Measurements from ENCODE around the gene GLOD4.

The GLOD4 gene

GRCh38 chr17:726271-726919 lies 55.7 kb downstream of the GLOD4 start:
- H3K9ac ChIP-seq (ENCODE audit: low read length): peak overlapping the region; percentile 68
- peak overlapping the region; percentile 36 for H3K4me3 ChIP-seq (ENCODE audit: low read length)
- no peaks in the 10 kb centered on the region for H3K9me3 ChIP-seq (ENCODE audit: control insufficient read depth, low read length)
- peaks cover 34% of the 10 kb centered on the region for H3K4me1 ChIP-seq (ENCODE audit: control insufficient read depth, insufficient read depth, low read length)
- H3K27me3 ChIP-seq (ENCODE audit: control insufficient read depth, insufficient read depth, low read length): no peaks in the 10 kb centered on the region
- H3K36me3 ChIP-seq (ENCODE audit: control insufficient read depth, insufficient read depth, low read length): no peaks in the 10 kb centered on the region

DNA sequence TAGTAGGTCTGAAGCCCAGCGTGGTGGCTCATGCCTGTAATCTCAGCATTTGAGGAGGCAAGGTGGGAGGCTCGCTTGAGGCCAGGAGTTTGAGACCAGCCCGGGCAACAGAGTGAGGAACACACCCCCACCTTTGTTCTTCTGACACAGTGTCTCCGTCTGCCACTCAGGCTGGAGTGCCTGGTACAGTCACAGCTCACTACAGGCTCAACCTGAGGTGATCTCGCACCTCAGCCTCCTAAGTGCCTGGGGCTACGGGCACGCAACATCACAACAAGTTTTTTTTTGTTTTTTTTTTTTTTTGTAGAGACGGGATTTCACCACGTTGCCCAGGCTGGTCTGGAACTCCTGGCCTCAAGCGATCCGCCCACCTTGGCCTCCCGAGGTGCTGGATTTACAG lies 56.3 kb downstream of the GLOD4 start:
- Histone ChIP-seq H3K4me3 (ENCODE audit: low read length) (no peak overlapping the region), H3K9ac (ENCODE audit: low read length) (peak overlapping the region; percentile 68)

DNA sequence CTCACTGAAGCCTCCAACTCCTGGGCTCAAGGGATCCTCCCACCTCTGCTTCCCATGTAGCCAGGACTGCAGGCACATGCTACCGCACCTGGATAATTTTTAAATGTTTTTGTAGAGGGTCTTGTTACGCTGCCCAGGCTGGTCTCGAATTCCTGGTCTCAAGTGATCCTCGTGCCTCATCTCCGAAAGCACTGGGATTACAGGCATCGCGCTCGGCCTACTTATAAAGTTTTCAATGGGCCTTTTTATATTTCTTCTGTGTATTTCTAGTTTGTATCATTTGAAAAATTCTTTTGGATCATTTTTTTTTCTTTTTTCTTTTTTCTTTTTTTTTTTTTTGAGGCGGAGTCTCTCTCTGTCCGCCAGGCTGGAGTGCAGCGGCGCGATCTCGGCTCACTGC lies 57.0 kb downstream of the GLOD4 start:
- Histone ChIP-seq H3K9me3 (ENCODE audit: control insufficient read depth, low read length) (no peaks in the 10 kb centered on the region), H3K9ac (ENCODE audit: low read length) (no peak overlapping the region), H3K4me1 (ENCODE audit: control insufficient read depth, insufficient read depth, low read length) (peaks cover 30% of the 10 kb centered on the region), H3K4me3 (ENCODE audit: low read length) (no peak overlapping the region), H3K36me3 (ENCODE audit: control insufficient read depth, insufficient read depth, low read length) (no peaks in the 10 kb centered on the region), H3K27me3 (ENCODE audit: control insufficient read depth, insufficient read depth, low read length) (no peaks in the 10 kb centered on the region)

More for the DNA sequence above, 56.3 kb downstream of the GLOD4 start:
- H3K36me3 ChIP-seq (ENCODE audit: control insufficient read depth, insufficient read depth, low read length): no peaks in the 10 kb centered on the region
- no peaks in the 10 kb centered on the region for H3K27me3 ChIP-seq (ENCODE audit: control insufficient read depth, insufficient read depth, low read length)
- peaks cover 30% of the 10 kb centered on the region for H3K4me1 ChIP-seq (ENCODE audit: control insufficient read depth, insufficient read depth, low read length)
- no peaks in the 10 kb centered on the region for H3K9me3 ChIP-seq (ENCODE audit: control insufficient read depth, low read length)

DNA sequence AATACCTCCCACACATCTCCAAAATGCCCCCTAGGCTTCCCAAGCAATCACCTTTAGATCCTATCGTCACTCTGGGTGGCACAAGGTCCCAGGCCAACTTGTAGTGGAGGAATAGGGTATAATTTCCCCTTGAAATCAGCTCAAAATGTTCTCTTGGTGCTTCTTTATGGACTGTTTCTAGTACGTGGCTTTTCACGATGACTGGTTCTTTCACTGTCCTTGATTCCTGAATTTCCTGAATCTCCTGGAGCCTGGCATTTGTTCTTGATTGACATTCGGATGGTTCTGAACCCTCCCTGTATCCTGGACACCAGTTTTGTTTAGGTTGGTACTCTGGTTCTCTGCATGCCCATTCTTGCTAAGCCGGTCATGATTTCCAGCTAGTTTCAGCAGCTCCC lies 60.5 kb downstream of the GLOD4 start:
- Histone ChIP-seq H3K9me3 (ENCODE audit: control insufficient read depth, low read length) (no peaks in the 10 kb centered on the region), H3K27me3 (ENCODE audit: control insufficient read depth, insufficient read depth, low read length) (no peaks in the 10 kb centered on the region), H3K9ac (ENCODE audit: low read length) (no peak overlapping the region), H3K4me1 (ENCODE audit: control insufficient read depth, insufficient read depth, low read length) (peaks cover 20% of the 10 kb centered on the region), H3K36me3 (ENCODE audit: control insufficient read depth, insufficient read depth, low read length) (no peaks in the 10 kb centered on the region), H3K4me3 (ENCODE audit: low read length) (no peak overlapping the region)

DNA sequence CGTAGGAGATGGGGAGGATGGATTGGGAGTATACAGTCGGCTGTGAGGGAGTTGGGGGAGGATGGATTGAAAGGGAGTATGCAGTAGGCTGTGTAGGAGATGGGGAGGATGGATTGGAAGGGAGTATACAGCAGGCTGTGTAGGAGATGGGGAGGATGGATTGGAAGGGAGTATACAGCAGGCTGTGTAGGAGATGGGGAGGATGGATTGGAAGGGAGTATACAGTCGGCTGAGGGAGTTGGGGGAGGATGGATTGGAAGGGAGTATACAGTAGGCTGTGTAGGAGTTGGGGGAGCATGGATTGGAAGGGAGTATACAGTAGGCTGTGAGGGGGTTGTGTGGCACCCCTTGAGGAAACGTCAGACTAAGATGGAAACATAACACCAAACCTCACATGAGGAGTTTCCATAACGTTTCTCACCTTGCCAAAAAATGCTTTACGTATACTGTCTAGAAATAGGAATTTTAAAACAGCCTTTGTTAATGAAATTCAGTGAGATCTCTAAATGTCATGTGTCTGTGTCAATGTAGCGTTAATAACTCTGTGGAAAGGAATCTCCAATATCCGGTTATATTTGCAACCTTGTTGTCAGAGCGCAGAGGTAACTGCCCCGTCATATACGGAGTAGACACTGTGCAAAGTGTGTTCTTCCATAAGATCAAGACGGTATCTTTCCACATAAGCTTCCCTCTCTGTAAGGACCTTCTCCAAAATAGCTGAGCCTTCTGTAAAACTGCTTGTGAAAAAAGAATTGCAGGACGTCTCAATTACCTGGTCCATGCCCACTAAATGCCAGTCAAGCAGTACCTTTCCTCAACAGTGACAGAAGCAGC lies 61.2 kb downstream of the GLOD4 start:
- Histone ChIP-seq H3K27me3 (ENCODE audit: control insufficient read depth, insufficient read depth, low read length) (no peaks in the 10 kb centered on the region), H3K36me3 (ENCODE audit: control insufficient read depth, insufficient read depth, low read length) (no peaks in the 10 kb centered on the region)

DNA sequence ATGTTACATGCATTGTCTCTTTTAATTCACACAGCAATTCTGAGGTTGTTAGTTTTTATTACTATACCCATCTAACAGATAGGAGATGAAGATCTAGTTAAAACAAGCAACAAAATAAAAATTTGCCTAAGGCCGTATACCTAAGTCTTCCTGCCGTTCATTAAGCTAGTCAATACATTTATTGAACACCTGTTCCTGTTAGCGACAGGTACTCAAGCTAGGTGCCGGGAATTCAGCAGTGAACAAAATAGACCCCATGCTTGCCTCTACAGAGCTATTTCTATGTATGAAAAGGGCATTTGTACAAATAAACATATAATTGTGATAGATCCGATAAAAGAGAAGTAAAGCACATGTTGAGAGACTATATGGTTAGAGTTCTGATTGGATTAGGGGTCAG lies 64.0 kb downstream of the GLOD4 start:
- no peaks in the 10 kb centered on the region for H3K9me3 ChIP-seq (ENCODE audit: control insufficient read depth, low read length)

More for the DNA sequence above, 61.2 kb downstream of the GLOD4 start:
- H3K4me3 ChIP-seq (ENCODE audit: low read length): no peak overlapping the region
- H3K9me3 ChIP-seq (ENCODE audit: control insufficient read depth, low read length): no peaks in the 10 kb centered on the region
- H3K9ac ChIP-seq (ENCODE audit: low read length): no peak overlapping the region
- H3K4me1 ChIP-seq (ENCODE audit: control insufficient read depth, insufficient read depth, low read length): peaks cover 18% of the 10 kb centered on the region

More for the DNA sequence above, 64.0 kb downstream of the GLOD4 start:
- Histone ChIP-seq H3K27me3 (ENCODE audit: control insufficient read depth, insufficient read depth, low read length) (no peaks in the 10 kb centered on the region), H3K4me3 (ENCODE audit: low read length) (no peak overlapping the region), H3K4me1 (ENCODE audit: control insufficient read depth, insufficient read depth, low read length) (peaks cover 21% of the 10 kb centered on the region), H3K36me3 (ENCODE audit: control insufficient read depth, insufficient read depth, low read length) (no peaks in the 10 kb centered on the region), H3K9ac (ENCODE audit: low read length) (no peak overlapping the region)
